ENCODE results near the gene MSI2. TPM values are rescaled to one million over a fixed set of nuclear protein-coding genes. Genes with fewer than 3 reads are reported as not detected.

Gene MSI2
- total RNA-seq, 1 donor from 2014 or later = 67.9 TPM

DNA sequence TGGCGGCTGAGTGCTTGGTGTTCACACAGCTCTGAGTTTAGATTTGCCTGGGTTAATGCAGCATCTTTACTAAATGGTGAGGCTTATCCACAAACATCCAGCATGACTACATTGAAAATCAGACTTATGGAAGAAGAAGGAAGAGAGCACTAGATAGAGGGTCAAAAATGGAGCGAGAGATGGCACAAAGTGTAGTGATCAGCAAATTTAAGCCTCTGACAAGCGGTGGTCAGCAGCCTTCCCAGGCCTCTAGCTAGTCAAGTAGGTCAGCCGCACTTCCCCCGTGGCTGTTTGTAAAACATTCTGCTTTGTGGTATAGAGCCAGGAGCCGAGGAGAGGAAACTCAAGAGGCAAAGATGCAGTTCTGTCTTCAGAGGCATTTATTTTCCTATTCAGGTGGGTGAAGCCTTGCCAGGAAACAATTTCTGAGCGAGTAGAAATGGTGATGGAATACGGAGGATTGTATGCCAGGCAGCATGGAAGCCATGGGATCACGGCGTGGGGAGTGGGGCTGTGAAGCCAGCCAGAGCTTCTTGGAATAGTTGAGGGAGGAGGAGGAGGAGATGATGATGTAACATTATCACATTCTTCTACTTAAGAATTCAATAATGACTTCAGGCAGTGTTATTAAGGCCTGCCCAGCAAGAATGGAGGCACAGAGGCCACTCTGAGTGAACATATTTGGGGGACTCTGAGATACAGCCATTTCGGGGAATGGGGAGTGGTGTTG is 118.9 kb downstream of the MSI2 start:
- TF ChIP-seq, protein P1, sequence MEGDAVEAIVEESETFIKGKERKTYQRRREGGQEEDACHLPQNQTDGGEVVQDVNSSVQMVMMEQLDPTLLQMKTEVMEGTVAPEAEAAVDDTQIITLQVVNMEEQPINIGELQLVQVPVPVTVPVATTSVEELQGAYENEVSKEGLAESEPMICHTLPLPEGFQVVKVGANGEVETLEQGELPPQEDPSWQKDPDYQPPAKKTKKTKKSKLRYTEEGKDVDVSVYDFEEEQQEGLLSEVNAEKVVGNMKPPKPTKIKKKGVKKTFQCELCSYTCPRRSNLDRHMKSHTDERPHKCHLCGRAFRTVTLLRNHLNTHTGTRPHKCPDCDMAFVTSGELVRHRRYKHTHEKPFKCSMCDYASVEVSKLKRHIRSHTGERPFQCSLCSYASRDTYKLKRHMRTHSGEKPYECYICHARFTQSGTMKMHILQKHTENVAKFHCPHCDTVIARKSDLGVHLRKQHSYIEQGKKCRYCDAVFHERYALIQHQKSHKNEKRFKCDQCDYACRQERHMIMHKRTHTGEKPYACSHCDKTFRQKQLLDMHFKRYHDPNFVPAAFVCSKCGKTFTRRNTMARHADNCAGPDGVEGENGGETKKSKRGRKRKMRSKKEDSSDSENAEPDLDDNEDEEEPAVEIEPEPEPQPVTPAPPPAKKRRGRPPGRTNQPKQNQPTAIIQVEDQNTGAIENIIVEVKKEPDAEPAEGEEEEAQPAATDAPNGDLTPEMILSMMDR (IDR thresholded peaks at IDR 0.05; ENCODE audit: insufficient read depth, low read depth, low read length) = no peak
- Mint-ChIP-seq H3K4me1 (ENCODE audit: low read depth, unreplicated experiment) (peaks cover 33% of the 10 kb centered on the region), H3K9me3 (ENCODE audit: unreplicated experiment) (peaks cover 6% of the 10 kb centered on the region), H3K36me3 (ENCODE audit: low read depth, unreplicated experiment) (peaks cover 16% of the 10 kb centered on the region), H3K27me3 (ENCODE audit: low read depth, unreplicated experiment) (no peaks in the 10 kb centered on the region), H3K27ac (ENCODE audit: unreplicated experiment) (peak overlapping the region; percentile 49), H3K4me3 (ENCODE audit: unreplicated experiment) (no peak overlapping the region)
- no peak overlapping the region for H3K4me2 ChIP-seq (ENCODE audit: low read length)
- no peaks in the 10 kb centered on the region for H3K27me3 ChIP-seq (ENCODE audit: insufficient read depth, low read length)
- no peak overlapping the region for H3K27ac ChIP-seq (ENCODE audit: low read depth, low read length)
- no peak overlapping the region for H3K4me3 ChIP-seq (ENCODE audit: insufficient read depth, low read depth, low read length)
- peak; percentile 59 for DNase-seq (ENCODE audit: low read depth)
- H3K4me1 ChIP-seq (ENCODE audit: insufficient read depth, low read length) = peaks cover 20% of the 10 kb centered on the region
- peaks cover 6% of the 10 kb centered on the region for H3K9me3 ChIP-seq (ENCODE audit: insufficient read depth, low read depth, low read length)
- no peaks in the 10 kb centered on the region for H3K36me3 ChIP-seq (ENCODE audit: insufficient read depth, low read length)
- FAIRE-seq = no peak
- H3K79me2 ChIP-seq (ENCODE audit: insufficient read depth, low read length) = peaks cover 3% of the 10 kb centered on the region
- H2AFZ ChIP-seq (ENCODE audit: low read depth, low read length) = no peak overlapping the region
- no peak overlapping the region for H3K9ac ChIP-seq (ENCODE audit: low read length)
- H4K20me1 ChIP-seq (ENCODE audit: insufficient read depth, low read length) = peaks cover 12% of the 10 kb centered on the region

DNA sequence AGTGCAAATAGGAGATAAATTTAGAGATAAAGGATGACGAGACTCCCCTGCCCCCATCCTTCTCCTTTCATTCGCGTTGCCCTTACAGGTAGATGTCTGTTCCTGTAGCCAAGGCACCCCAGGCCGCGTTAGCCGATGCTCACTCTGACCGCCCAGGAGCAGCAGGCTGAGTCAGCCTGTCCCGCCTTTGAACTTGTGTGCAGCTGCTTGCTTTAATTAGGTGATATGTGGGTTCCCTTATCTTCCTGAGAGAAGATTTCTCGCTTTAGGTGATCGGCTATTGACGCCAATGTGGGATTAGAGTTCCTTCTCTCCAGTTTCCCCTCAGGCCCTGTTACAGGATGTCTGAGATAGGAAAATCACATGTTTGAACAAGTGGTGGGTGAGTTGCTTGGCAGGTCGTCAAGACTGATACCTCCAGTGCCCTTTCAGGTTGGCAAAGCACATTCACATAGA is 119.5 kb downstream of the MSI2 start:
- Histone ChIP-seq H3K36me3 (ENCODE audit: insufficient read depth, low read length) (no peaks in the 10 kb centered on the region), H3K79me2 (ENCODE audit: insufficient read depth, low read length) (peaks cover 3% of the 10 kb centered on the region), H3K4me3 (ENCODE audit: insufficient read depth, low read depth, low read length) (no peak overlapping the region), H3K27me3 (ENCODE audit: insufficient read depth, low read length) (no peaks in the 10 kb centered on the region), H3K9me3 (ENCODE audit: insufficient read depth, low read depth, low read length) (peaks cover 6% of the 10 kb centered on the region), H4K20me1 (ENCODE audit: insufficient read depth, low read length) (peaks cover 14% of the 10 kb centered on the region), H3K4me2 (ENCODE audit: low read length) (no peak overlapping the region), H3K27ac (ENCODE audit: low read depth, low read length) (no peak overlapping the region), H3K4me1 (ENCODE audit: insufficient read depth, low read length) (peaks cover 14% of the 10 kb centered on the region), H3K9ac (ENCODE audit: low read length) (no peak overlapping the region), H2AFZ (ENCODE audit: low read depth, low read length) (no peak overlapping the region)
- H3K4me3 Mint-ChIP-seq (ENCODE audit: unreplicated experiment) = no peak overlapping the region
- TF ChIP-seq, protein P1 (IDR thresholded peaks at IDR 0.05; ENCODE audit: insufficient read depth, low read depth, low read length) = no peak
- no peak for TF ChIP-seq EZH2 (IDR thresholded peaks at IDR 0.05; ENCODE audit: insufficient read depth, low read length)
- peak overlapping the region; percentile 49 for H3K27ac Mint-ChIP-seq (ENCODE audit: unreplicated experiment)
- peaks cover 16% of the 10 kb centered on the region for H3K36me3 Mint-ChIP-seq (ENCODE audit: low read depth, unreplicated experiment)
- DNase-seq (ENCODE audit: low read depth) = peak; percentile 70
- no peak for FAIRE-seq
- no peaks in the 10 kb centered on the region for H3K27me3 Mint-ChIP-seq (ENCODE audit: low read depth, unreplicated experiment)
- H3K9me3 Mint-ChIP-seq (ENCODE audit: unreplicated experiment) = peaks cover 6% of the 10 kb centered on the region
- H3K4me1 Mint-ChIP-seq (ENCODE audit: low read depth, unreplicated experiment) = peaks cover 29% of the 10 kb centered on the region

DNA sequence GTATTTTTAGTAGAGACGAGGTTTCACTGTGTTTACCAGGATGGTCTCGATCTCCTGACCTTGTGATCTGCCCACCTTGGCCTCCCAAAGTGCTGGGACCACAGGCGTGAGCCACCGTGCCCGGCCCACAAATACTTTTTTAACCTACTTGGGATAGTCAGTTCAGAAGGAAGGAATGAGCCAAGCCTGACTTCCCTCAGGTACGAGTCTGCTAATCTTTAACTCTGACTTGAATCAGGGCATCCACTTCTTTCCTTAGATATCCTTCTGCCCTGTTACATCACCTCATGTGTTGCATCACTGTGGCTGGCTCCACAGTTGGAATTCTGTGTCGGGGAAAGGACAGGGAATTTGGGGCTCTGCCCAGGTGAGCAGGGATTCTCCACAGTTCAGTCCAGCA is 120.8 kb downstream of the MSI2 start:
- Mint-ChIP-seq H3K27me3 (ENCODE audit: low read depth, unreplicated experiment) (no peaks in the 10 kb centered on the region), H3K4me1 (ENCODE audit: low read depth, unreplicated experiment) (peaks cover 28% of the 10 kb centered on the region), H3K27ac (ENCODE audit: unreplicated experiment) (peak overlapping the region; percentile 18), H3K4me3 (ENCODE audit: unreplicated experiment) (peak overlapping the region; percentile 67), H3K36me3 (ENCODE audit: low read depth, unreplicated experiment) (peaks cover 16% of the 10 kb centered on the region), H3K9me3 (ENCODE audit: unreplicated experiment) (peaks cover 6% of the 10 kb centered on the region)
- DNase-seq (ENCODE audit: low read depth) (no peak), FAIRE-seq (no peak)
- Histone ChIP-seq H4K20me1 (ENCODE audit: insufficient read depth, low read length) (peaks cover 18% of the 10 kb centered on the region), H3K27me3 (ENCODE audit: insufficient read depth, low read length) (no peaks in the 10 kb centered on the region), H3K4me2 (ENCODE audit: low read length) (no peak overlapping the region), H2AFZ (ENCODE audit: low read depth, low read length) (no peak overlapping the region), H3K4me1 (ENCODE audit: insufficient read depth, low read length) (peaks cover 14% of the 10 kb centered on the region), H3K27ac (ENCODE audit: low read depth, low read length) (no peak overlapping the region), H3K9ac (ENCODE audit: low read length) (no peak overlapping the region), H3K36me3 (ENCODE audit: insufficient read depth, low read length) (no peaks in the 10 kb centered on the region), H3K79me2 (ENCODE audit: insufficient read depth, low read length) (peaks cover 3% of the 10 kb centered on the region), H3K4me3 (ENCODE audit: insufficient read depth, low read depth, low read length) (no peak overlapping the region), H3K9me3 (ENCODE audit: insufficient read depth, low read depth, low read length) (peaks cover 6% of the 10 kb centered on the region)
- TF ChIP-seq, protein P1 (IDR thresholded peaks at IDR 0.05; ENCODE audit: insufficient read depth, low read depth, low read length) = no peak
- no peak for TF ChIP-seq EZH2 (IDR thresholded peaks at IDR 0.05; ENCODE audit: insufficient read depth, low read length)
